Mesenchymal stem cell (in vitro differentiated cells and primary cell): ENCODE measurements around the gene DUSP8.

Experiments
- DNase-seq: peaks from one replicate; pipeline ENCODE4 v3.0.0-alpha.2; 2013
- H2AFZ ChIP-seq: one replicate; pipeline ENCODE4 v1.6.1; 2013; ENCODE audit warnings: low read depth, mild to moderate bottlenecking, control low read depth, inconsistent platforms, low read length, moderate library complexity
- H2AK5ac ChIP-seq: 2 replicates; pipeline ENCODE4 v1.6.1; 2013; ENCODE audit warnings: low read length, moderate library complexity, mild to moderate bottlenecking, inconsistent platforms; ENCODE audit not compliant: severe bottlenecking
- H2BK120ac ChIP-seq: one replicate; pipeline ENCODE4 v1.6.1; 2013; ENCODE audit warnings: low read depth, mild to moderate bottlenecking, inconsistent platforms, low read length, moderate library complexity
- H2BK12ac ChIP-seq, 2 experiments: one replicate each; pipeline ENCODE4 v1.6.1; 2013; ENCODE audit warnings: inconsistent platforms in 2 of 2, low read length in 2 of 2, mild to moderate bottlenecking in 2 of 2, moderate library complexity in 2 of 2, control low read depth in 1 of 2
- H2BK15ac ChIP-seq: one replicate; pipeline ENCODE4 v1.6.1; 2013; ENCODE audit warnings: mild to moderate bottlenecking, low read depth, inconsistent platforms; ENCODE audit not compliant: poor library complexity, severe bottlenecking
- H2BK5ac ChIP-seq: 2 replicates; pipeline ENCODE4 v1.6.1; 2013; ENCODE audit warnings: low read depth, mild to moderate bottlenecking, low read length, control low read depth, inconsistent platforms; ENCODE audit not compliant: poor library complexity, severe bottlenecking
- H3K14ac ChIP-seq, 2 experiments: one replicate each; pipeline ENCODE4 v1.6.1; 2013; ENCODE audit warnings: inconsistent platforms in 2 of 2, low read length in 2 of 2, control low read depth in 1 of 2, mild to moderate bottlenecking in 1 of 2, moderate library complexity in 1 of 2
- H3K18ac ChIP-seq, 2 experiments: one replicate each; pipeline ENCODE4 v1.6.1; 2013; ENCODE audit warnings: inconsistent platforms in 2 of 2, low read length in 2 of 2, control low read depth in 1 of 2, low read depth in 1 of 2, mild to moderate bottlenecking in 1 of 2
- H3K23ac ChIP-seq, 2 experiments: one replicate each; pipeline ENCODE4 v1.6.1; 2013; ENCODE audit warnings: inconsistent platforms in 2 of 2, low read length in 2 of 2, mild to moderate bottlenecking in 2 of 2, moderate library complexity in 2 of 2, control low read depth in 1 of 2
- H3K27ac ChIP-seq: 2 replicates; pipeline ENCODE4 v1.5.1; 2013; ENCODE audit warnings: mild to moderate bottlenecking, moderate library complexity, low read length, control low read depth, inconsistent platforms; ENCODE audit not compliant: poor library complexity, severe bottlenecking
- H3K27me3 ChIP-seq, 2 experiments: 2 replicates each; pipeline versions ENCODE4 v1.6.1 to v1.7.0; 2013; ENCODE audit warnings: low read length in 2 of 2, mild to moderate bottlenecking in 2 of 2, moderate library complexity in 2 of 2, control low read depth in 1 of 2, inconsistent platforms in 1 of 2; ENCODE audit not compliant: control insufficient read depth in 1 of 2, insufficient read depth in 1 of 2
- H3K36me3 ChIP-seq, 2 experiments: 2 replicates each; pipeline versions ENCODE4 v1.6.1 to v1.7.0; 2013; ENCODE audit warnings: low read length in 2 of 2, control low read depth in 1 of 2, inconsistent platforms in 1 of 2, low read depth in 1 of 2, mild to moderate bottlenecking in 1 of 2; ENCODE audit not compliant: insufficient read depth in 2 of 2, control insufficient read depth in 1 of 2
- H3K4ac ChIP-seq, 2 experiments: one replicate each; pipeline ENCODE4 v1.6.1; 2013; ENCODE audit warnings: inconsistent platforms in 2 of 2, low read length in 2 of 2, mild to moderate bottlenecking in 2 of 2, moderate library complexity in 2 of 2, control low read depth in 1 of 2, low read depth in 1 of 2
- H3K4me1 ChIP-seq: 2 replicates; pipeline ENCODE4 v1.6.1; 2013; ENCODE audit warnings: low read depth, low read length, control low read depth; ENCODE audit not compliant: control insufficient read depth, insufficient read depth
- H3K4me2 ChIP-seq: 2 replicates; pipeline ENCODE4 v1.6.1; 2013; ENCODE audit warnings: low read length, mild to moderate bottlenecking, inconsistent platforms; ENCODE audit not compliant: poor library complexity, severe bottlenecking
- H3K4me3 ChIP-seq, 2 experiments: 2 replicates each; pipeline versions ENCODE4 v1.5.1 to v1.7.0; 2013; ENCODE audit warnings: low read length in 2 of 2, mild to moderate bottlenecking in 2 of 2, control low read depth in 1 of 2, low read depth in 1 of 2; ENCODE audit not compliant: insufficient read depth in 1 of 2
- H3K79me1 ChIP-seq: replicated peaks from 2 replicates; pipeline ENCODE4 v1.6.1; 2013; ENCODE audit warnings: mild to moderate bottlenecking, control low read depth, low read length, inconsistent platforms; ENCODE audit not compliant: poor library complexity, severe bottlenecking
- H3K9ac ChIP-seq: 2 replicates; pipeline ENCODE4 v1.7.0; 2013; ENCODE audit warnings: mild to moderate bottlenecking, low read length, moderate library complexity
- H3K9me3 ChIP-seq: 2 replicates; pipeline ENCODE4 v1.7.0; 2013; ENCODE audit warnings: mild to moderate bottlenecking, low read length; ENCODE audit not compliant: control insufficient read depth
- H4K8ac ChIP-seq: one replicate; pipeline ENCODE4 v1.6.1; 2013; ENCODE audit warnings: inconsistent platforms, mild to moderate bottlenecking, low read length, moderate library complexity
- H4K91ac ChIP-seq: one replicate; pipeline ENCODE4 v1.6.1; 2013; ENCODE audit warnings: mild to moderate bottlenecking, low read length, inconsistent platforms
- WGBS: methylation state at CpG from one replicate; pipeline ENCODE4 v1.1.7; 2013; ENCODE audit warnings: mixed read lengths; 5-methylcytosine and 5-hydroxymethylcytosine counted together

Gene DUSP8

DNA sequence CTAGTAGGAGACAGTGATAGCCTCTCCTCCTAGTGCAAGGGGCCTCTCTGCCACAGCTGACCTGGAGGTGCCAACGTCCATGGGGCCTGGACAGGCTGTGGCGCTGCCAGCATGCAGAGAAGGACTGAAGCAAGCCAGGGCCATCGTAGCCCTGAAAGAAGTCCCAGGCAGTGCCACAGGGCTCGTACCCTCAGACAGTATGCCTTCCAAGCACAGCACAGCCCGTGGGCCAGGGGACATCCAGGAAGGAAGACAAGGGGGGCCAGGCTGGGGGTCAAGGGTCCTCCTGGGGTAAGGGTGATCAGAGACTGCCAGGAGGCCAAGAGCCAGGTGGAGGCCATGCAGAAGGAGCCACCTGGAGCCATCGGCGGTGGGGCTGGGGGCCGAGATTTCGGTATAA, 65.1 kb downstream of the DUSP8 start:
- no peak overlapping the region for H2AFZ ChIP-seq
- no peak overlapping the region for H3K4ac ChIP-seq
- no peak overlapping the region for H3K4me3 ChIP-seq
- no peak overlapping the region for H2AK5ac ChIP-seq
- no peak for DNase-seq
- H3K36me3 ChIP-seq = peaks cover 0 to 23% of the 10 kb centered on the region in 2 experiments
- no peak overlapping the region for H2BK120ac ChIP-seq
- H3K23ac ChIP-seq = no peak overlapping the region
- no peak overlapping the region for H3K4me2 ChIP-seq
- H2BK12ac ChIP-seq = no peak overlapping the region
- no peak overlapping the region for H3K18ac ChIP-seq
- no peak overlapping the region for H4K91ac ChIP-seq
- peaks cover 61% of the 10 kb centered on the region for H3K79me1 ChIP-seq
- no peaks in the 10 kb centered on the region for H3K9me3 ChIP-seq
- no peak overlapping the region for H3K14ac ChIP-seq
- H4K8ac ChIP-seq = no peak overlapping the region
- no peak overlapping the region for H2BK15ac ChIP-seq
- H3K27ac ChIP-seq = no peak overlapping the region
- no peak overlapping the region for H2BK5ac ChIP-seq
- peaks cover 9% of the 10 kb centered on the region for H3K4me1 ChIP-seq
- no peak overlapping the region for H3K9ac ChIP-seq
- H3K27me3 ChIP-seq = no peaks in the 10 kb centered on the region
- 92% methylated on average over 9 of the region's 9 CpGs for WGBS

DNA sequence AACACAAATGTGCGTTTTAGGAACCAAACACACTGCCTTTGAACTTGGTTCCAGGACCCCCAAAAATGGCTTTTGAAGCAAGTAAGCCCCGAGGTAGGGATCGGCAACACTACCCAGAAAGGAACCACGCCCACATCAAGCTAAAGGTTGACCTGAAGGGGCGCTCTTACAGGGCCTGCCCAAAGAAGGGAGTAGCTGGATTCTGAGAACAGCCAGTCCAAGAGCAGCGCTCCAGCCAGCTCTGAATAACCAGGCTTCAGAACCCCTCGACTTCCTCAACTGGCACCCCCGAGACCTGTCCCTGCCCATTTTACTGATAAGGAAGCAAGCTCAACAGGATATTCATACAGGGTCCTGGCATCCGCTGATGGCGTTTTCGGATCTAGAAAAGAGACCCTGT, 66.6 kb downstream of the DUSP8 start:
- Histone ChIP-seq H4K8ac (no peak overlapping the region), H4K91ac (no peak overlapping the region), H3K79me1 (peaks cover 68% of the 10 kb centered on the region), H3K4ac (no peak overlapping the region), H2BK120ac (no peak overlapping the region), H2AK5ac (no peak overlapping the region), H2AFZ (no peak overlapping the region), H3K27me3 (no peaks in the 10 kb centered on the region), H3K9ac (no peak overlapping the region), H3K9me3 (no peaks in the 10 kb centered on the region), H3K4me3 (no peak overlapping the region), H3K27ac (no peak overlapping the region), H3K23ac (no peak overlapping the region), H3K36me3 (peaks cover 0 to 36% of the 10 kb centered on the region in 2 experiments), H2BK12ac (no peak overlapping the region), H2BK5ac (no peak overlapping the region), H3K14ac (no peak overlapping the region), H3K18ac (no peak overlapping the region), H3K4me1 (peaks cover 6% of the 10 kb centered on the region), H3K4me2 (no peak overlapping the region), H2BK15ac (no peak overlapping the region)
- 87% methylated on average over 11 of the region's 11 CpGs for WGBS
- no peak for DNase-seq

DNA sequence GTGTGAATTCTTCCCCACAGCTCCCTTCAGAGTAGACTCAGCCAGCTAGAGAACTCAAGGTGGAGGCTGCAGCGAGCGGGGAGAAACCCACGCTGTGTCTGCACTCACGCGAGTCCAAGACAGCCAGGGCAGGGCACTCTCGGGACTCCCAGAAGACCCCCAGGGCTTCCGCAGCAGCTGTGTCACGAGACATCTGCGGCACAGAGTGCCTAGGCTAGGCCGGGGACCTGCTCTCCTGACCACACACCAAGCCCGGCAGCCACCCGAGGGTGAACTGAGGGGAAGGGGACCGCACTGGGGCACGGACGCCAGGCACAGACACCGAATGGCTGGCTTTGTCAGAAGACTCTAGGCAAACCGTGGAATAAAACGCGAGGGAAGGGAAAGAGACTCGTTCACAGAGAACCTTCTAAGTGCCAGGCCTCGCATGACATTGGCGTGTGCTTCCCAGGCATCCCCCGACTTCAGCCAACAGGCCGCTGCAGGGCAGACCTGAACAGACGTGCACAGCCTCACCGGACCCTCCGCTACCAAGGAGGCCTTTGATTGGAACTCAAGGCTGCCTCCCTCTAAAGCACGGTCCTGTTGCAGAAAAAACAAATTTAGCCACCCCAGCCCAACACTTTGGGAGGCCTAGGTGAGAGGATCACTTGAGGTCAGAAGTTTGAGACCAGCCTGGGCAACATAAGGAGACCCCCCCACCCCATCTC, 67.3 kb downstream of the DUSP8 start:
- Histone ChIP-seq H3K4me1 (peaks cover 6% of the 10 kb centered on the region), H3K27ac (no peak overlapping the region), H2BK15ac (no peak overlapping the region), H3K14ac (no peak overlapping the region), H4K8ac (no peak overlapping the region), H2BK5ac (no peak overlapping the region), H2AFZ (no peak overlapping the region), H3K4me2 (no peak overlapping the region), H2BK12ac (no peak overlapping the region), H3K9ac (no peak overlapping the region), H3K79me1 (peaks cover 72% of the 10 kb centered on the region), H3K9me3 (no peaks in the 10 kb centered on the region), H3K18ac (no peak overlapping the region), H3K36me3 (peaks cover 3 to 41% of the 10 kb centered on the region in 2 experiments), H2AK5ac (no peak overlapping the region), H3K4me3 (no peak overlapping the region), H3K23ac (no peak overlapping the region), H4K91ac (no peak overlapping the region), H2BK120ac (no peak overlapping the region), H3K4ac (no peak overlapping the region), H3K27me3 (no peaks in the 10 kb centered on the region)
- 96% methylated on average over 26 of the region's 28 CpGs for WGBS
- DNase-seq = no peak

DNA sequence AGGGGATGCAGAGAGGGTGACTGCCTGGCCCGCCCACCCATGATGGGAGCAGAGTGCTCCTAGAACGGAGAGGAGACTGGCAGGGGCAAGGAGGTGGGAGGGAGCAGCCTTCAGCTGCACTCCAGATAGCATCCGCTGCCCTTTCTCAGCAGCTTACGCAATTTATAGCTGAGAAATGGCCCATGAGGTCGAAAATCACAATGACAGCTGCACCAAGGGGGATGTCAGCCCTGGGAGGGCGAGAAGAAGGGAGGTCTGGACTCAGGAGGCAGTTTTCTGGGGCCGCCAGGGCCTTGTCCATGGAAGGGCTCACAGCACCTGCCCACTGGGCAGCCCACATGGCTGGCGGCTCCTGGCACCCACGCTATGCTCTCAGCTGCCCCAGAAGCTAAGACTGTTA, 67.9 kb downstream of the DUSP8 start:
- no peak for DNase-seq
- H3K4ac ChIP-seq = no peak overlapping the region
- no peak overlapping the region for H3K23ac ChIP-seq
- H3K4me3 ChIP-seq = no peak overlapping the region
- H3K18ac ChIP-seq = no peak overlapping the region
- H4K91ac ChIP-seq = no peak overlapping the region
- WGBS = 82% methylated on average over 9 of the region's 9 CpGs
- H2BK120ac ChIP-seq = no peak overlapping the region
- H3K36me3 ChIP-seq = peaks cover 9 to 47% of the 10 kb centered on the region in 2 experiments
- no peak overlapping the region for H3K14ac ChIP-seq
- no peak overlapping the region for H4K8ac ChIP-seq
- H3K9ac ChIP-seq = no peak overlapping the region
- peaks cover 6% of the 10 kb centered on the region for H3K4me1 ChIP-seq
- H2AFZ ChIP-seq = no peak overlapping the region
- no peak overlapping the region for H3K4me2 ChIP-seq
- no peak overlapping the region for H2AK5ac ChIP-seq
- H3K27ac ChIP-seq = no peak overlapping the region
- no peak overlapping the region for H2BK15ac ChIP-seq
- H2BK5ac ChIP-seq = no peak overlapping the region
- H3K79me1 ChIP-seq = peaks cover 73% of the 10 kb centered on the region
- no peaks in the 10 kb centered on the region for H3K27me3 ChIP-seq
- H2BK12ac ChIP-seq = no peak overlapping the region
- no peaks in the 10 kb centered on the region for H3K9me3 ChIP-seq
